ENCODE measurements around the gene TAX1BP1. TPM values are rescaled to one million over a fixed set of nuclear protein-coding genes. Genes with fewer than 3 reads are reported as not detected.

The TAX1BP1 gene
- total RNA-seq, 1 experiment from 2014 or later = 95.9 TPM

GRCh38 chr7:27839099-27839498 lies 99.1 kb downstream of the TAX1BP1 start:
- ChIA-PET CTCF (interaction anchor here (0.6 kb wide), 1 partner anchor 181 kb away, joined by 4 read pairs; no protein-coding TSS in a partner anchor), POLR2A (no interaction called here)
- Mint-ChIP-seq H3K27me3 (ENCODE audit: insufficient read depth, unreplicated experiment) (no peaks in the 10 kb centered on the region), H3K36me3 (ENCODE audit: insufficient read depth, unreplicated experiment) (peaks cover 23% of the 10 kb centered on the region), H3K4me3 (ENCODE audit: unreplicated experiment) (no peak overlapping the region), H3K9me3 (ENCODE audit: unreplicated experiment) (no peaks in the 10 kb centered on the region), H3K4me1 (ENCODE audit: insufficient read depth, unreplicated experiment) (no peaks in the 10 kb centered on the region), H3K27ac (ENCODE audit: low read depth, unreplicated experiment) (no peak overlapping the region)
- no peak for DNase-seq (ENCODE audit: unreplicated experiment)
- intact Hi-C loops (cut with micrococcal nuclease) = no loop called here
- TF ChIP-seq CTCF (IDR thresholded peaks at IDR 0.05; ENCODE audit: unreplicated experiment) = no peak
- BruUV-seq (replicated peaks) = no TSS peak

- H3K27ac Mint-ChIP-seq (ENCODE audit: low read depth, unreplicated experiment) = no peak overlapping the region
- peaks cover 14% of the 10 kb centered on the region for H3K36me3 Mint-ChIP-seq (ENCODE audit: insufficient read depth, unreplicated experiment)
- H3K9me3 Mint-ChIP-seq (ENCODE audit: unreplicated experiment) = no peaks in the 10 kb centered on the region
- no peaks in the 10 kb centered on the region for H3K27me3 Mint-ChIP-seq (ENCODE audit: insufficient read depth, unreplicated experiment)
- no TSS peak for BruUV-seq (replicated peaks)
- intact Hi-C loops (cut with micrococcal nuclease) = no loop called here
- CTCF ChIA-PET = interaction anchor here (0.5 to 0.9 kb wide), 3 partner anchors 10 to 254 kb away, joined by 3 read pairs; no protein-coding TSS in a partner anchor
- H3K4me1 Mint-ChIP-seq (ENCODE audit: insufficient read depth, unreplicated experiment) = no peaks in the 10 kb centered on the region
- TF ChIP-seq CTCF (IDR thresholded peaks at IDR 0.05; ENCODE audit: unreplicated experiment) = no peak
- DNase-seq (ENCODE audit: unreplicated experiment) = no peak
- no peak overlapping the region for H3K4me3 Mint-ChIP-seq (ENCODE audit: unreplicated experiment)
- POLR2A ChIA-PET = no interaction called here
These were observed 100.4 kb downstream of the TAX1BP1 start for GRCh38 chr7:27840313-27840712.

GRCh38 chr7:27840760-27841364 lies 100.9 kb downstream of the TAX1BP1 start:
- ChIA-PET CTCF (interaction anchor here (0.9 kb wide), 2 partner anchors 9 to 253 kb away, joined by 3 read pairs; no protein-coding TSS in a partner anchor), POLR2A (no interaction called here)
- H3K9me3 Mint-ChIP-seq (ENCODE audit: unreplicated experiment) = no peaks in the 10 kb centered on the region
- peaks cover 12% of the 10 kb centered on the region for H3K36me3 Mint-ChIP-seq (ENCODE audit: insufficient read depth, unreplicated experiment)
- H3K4me1 Mint-ChIP-seq (ENCODE audit: insufficient read depth, unreplicated experiment) = no peaks in the 10 kb centered on the region
- BruUV-seq (replicated peaks) = no TSS peak
- no peak for TF ChIP-seq CTCF (IDR thresholded peaks at IDR 0.05; ENCODE audit: unreplicated experiment)
- H3K27me3 Mint-ChIP-seq (ENCODE audit: insufficient read depth, unreplicated experiment) = no peaks in the 10 kb centered on the region
- intact Hi-C loops (cut with micrococcal nuclease) = no loop called here
- H3K27ac Mint-ChIP-seq (ENCODE audit: low read depth, unreplicated experiment) = no peak overlapping the region
- DNase-seq (ENCODE audit: unreplicated experiment) = no peak
- no peak overlapping the region for H3K4me3 Mint-ChIP-seq (ENCODE audit: unreplicated experiment)

- BruUV-seq (replicated peaks) = no TSS peak
- Mint-ChIP-seq H3K9me3 (ENCODE audit: unreplicated experiment) (no peaks in the 10 kb centered on the region), H3K27ac (ENCODE audit: low read depth, unreplicated experiment) (no peak overlapping the region), H3K27me3 (ENCODE audit: insufficient read depth, unreplicated experiment) (no peaks in the 10 kb centered on the region), H3K4me1 (ENCODE audit: insufficient read depth, unreplicated experiment) (no peaks in the 10 kb centered on the region), H3K36me3 (ENCODE audit: insufficient read depth, unreplicated experiment) (peaks cover 8% of the 10 kb centered on the region), H3K4me3 (ENCODE audit: unreplicated experiment) (no peak overlapping the region)
- no peak for TF ChIP-seq CTCF (IDR thresholded peaks at IDR 0.05; ENCODE audit: unreplicated experiment)
- no peak for DNase-seq (ENCODE audit: unreplicated experiment)
- ChIA-PET POLR2A (no interaction called here), CTCF (no interaction called here)
- intact Hi-C loops (cut with micrococcal nuclease) = no loop called here
These were observed 102.2 kb downstream of the TAX1BP1 start for GRCh38 chr7:27842094-27842692.

All from MCF 10A (cell line).